ENCODE measurements around the gene ELMO1. TPM values are rescaled to one million over a fixed set of nuclear protein-coding genes. Genes with fewer than 3 reads are reported as not detected.

The ELMO1 gene
- total RNA-seq, 1 experiment from 2014 or later = 24.0 TPM

- no peak for DNase-seq (ENCODE audit: low spot score)
These were observed 564.3 kb downstream of the ELMO1 start for GRCh38 chr7:36884351-36884750.

- no peak for DNase-seq (ENCODE audit: low spot score)
These were observed 567.3 kb downstream of the ELMO1 start for GRCh38 chr7:36881233-36881874.

GRCh38 chr7:36880108-36880507, 568.6 kb downstream of the ELMO1 start:
- no peak for DNase-seq (ENCODE audit: low spot score)

GRCh38 chr7:36879021-36879420, 569.6 kb downstream of the ELMO1 start:
- no peak for DNase-seq (ENCODE audit: low spot score)

GRCh38 chr7:36878288-36878687, 570.4 kb downstream of the ELMO1 start:
- no peak for DNase-seq (ENCODE audit: low spot score)

- DNase-seq (ENCODE audit: low spot score) = no peak
These were observed 572.9 kb downstream of the ELMO1 start for GRCh38 chr7:36875794-36876193.

- no peak for DNase-seq (ENCODE audit: low spot score)
These were observed 574.6 kb downstream of the ELMO1 start for GRCh38 chr7:36874041-36874440.

- peak; percentile 16 for DNase-seq (ENCODE audit: low spot score)
These were observed 576.8 kb downstream of the ELMO1 start for GRCh38 chr7:36871863-36872262.

GRCh38 chr7:36871355-36871738, 577.3 kb downstream of the ELMO1 start:
- no peak for DNase-seq (ENCODE audit: low spot score)

GRCh38 chr7:36870625-36871354, 577.9 kb downstream of the ELMO1 start:
- DNase-seq (ENCODE audit: low spot score) = no peak

GRCh38 chr7:36868727-36869411, 579.8 kb downstream of the ELMO1 start:
- no peak for DNase-seq (ENCODE audit: low spot score)

GRCh38 chr7:36865019-36865418, 583.6 kb downstream of the ELMO1 start:
- DNase-seq (ENCODE audit: low spot score) = no peak

- DNase-seq (ENCODE audit: low spot score) = no peak
These were observed 584.6 kb downstream of the ELMO1 start for GRCh38 chr7:36863901-36864701.

GRCh38 chr7:36862771-36863261, 585.8 kb downstream of the ELMO1 start:
- peak; percentile 56 for DNase-seq (ENCODE audit: low spot score)

- no peak for DNase-seq (ENCODE audit: low spot score)
These were observed 587.0 kb downstream of the ELMO1 start for GRCh38 chr7:36861656-36862055.

GRCh38 chr7:36860681-36861080, 588.0 kb downstream of the ELMO1 start:
- DNase-seq (ENCODE audit: low spot score) = no peak

GRCh38 chr7:36855330-36855729, 593.3 kb downstream of the ELMO1 start:
- no peak for DNase-seq (ENCODE audit: low spot score)

- no peak for DNase-seq (ENCODE audit: low spot score)
These were observed 594.0 kb downstream of the ELMO1 start for GRCh38 chr7:36854652-36855051.

- DNase-seq (ENCODE audit: low spot score) = no peak
These were observed 595.7 kb downstream of the ELMO1 start for GRCh38 chr7:36852931-36853330.

GRCh38 chr7:36852017-36852416, 596.6 kb downstream of the ELMO1 start:
- DNase-seq (ENCODE audit: low spot score) = no peak

GRCh38 chr7:36851382-36851781, 597.3 kb downstream of the ELMO1 start:
- DNase-seq (ENCODE audit: low spot score) = no peak

GRCh38 chr7:36847946-36848345, 600.7 kb downstream of the ELMO1 start:
- no peak for DNase-seq (ENCODE audit: low spot score)

All from A172 (cell line).